CD4-positive, alpha-beta T cell treated with Interleukin-21 for 1 hour (primary cell): ENCODE results near the gene TRAF3.

ENCODE experiments used
- DNase-seq: peaks from one replicate; pipeline ENCODE4 v3.0.0-alpha.2; 2020

TRAF3 gene

DNA sequence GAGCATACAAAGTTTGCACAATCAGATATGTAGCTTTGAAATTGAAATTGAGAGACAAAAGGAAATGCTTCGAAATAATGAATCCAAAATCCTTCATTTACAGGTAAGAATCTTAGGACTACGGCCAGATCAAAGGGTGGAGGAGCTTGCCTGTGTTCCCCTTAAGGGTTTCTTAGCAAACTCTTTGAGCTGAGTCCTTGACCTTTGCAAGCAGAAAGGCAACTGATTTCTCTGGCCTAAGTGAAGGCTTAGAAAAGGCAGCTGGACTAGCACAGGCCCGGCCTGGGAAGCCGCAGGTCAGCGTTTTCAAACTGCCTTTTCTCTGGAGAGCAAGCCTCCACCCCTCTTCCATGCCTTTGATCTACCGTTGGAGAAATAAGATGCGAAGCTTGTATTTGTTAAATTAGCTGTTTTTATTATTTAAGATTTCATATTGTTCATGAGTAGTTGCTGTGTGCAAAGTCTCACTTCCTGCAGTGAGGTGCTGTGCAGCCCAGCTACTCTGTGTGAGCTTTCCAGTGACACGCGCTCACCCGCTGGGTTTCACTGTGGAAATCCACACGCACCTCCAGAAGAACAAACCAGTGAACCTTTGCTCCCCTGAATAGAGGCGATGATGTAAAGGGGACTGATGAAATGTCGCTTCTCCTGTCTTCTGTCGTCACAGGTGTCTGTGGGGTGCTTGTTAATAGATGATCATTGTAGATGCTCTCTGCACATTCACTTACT is 120.2 kb downstream of the TRAF3 start:
- DNase-seq = no peak

DNA sequence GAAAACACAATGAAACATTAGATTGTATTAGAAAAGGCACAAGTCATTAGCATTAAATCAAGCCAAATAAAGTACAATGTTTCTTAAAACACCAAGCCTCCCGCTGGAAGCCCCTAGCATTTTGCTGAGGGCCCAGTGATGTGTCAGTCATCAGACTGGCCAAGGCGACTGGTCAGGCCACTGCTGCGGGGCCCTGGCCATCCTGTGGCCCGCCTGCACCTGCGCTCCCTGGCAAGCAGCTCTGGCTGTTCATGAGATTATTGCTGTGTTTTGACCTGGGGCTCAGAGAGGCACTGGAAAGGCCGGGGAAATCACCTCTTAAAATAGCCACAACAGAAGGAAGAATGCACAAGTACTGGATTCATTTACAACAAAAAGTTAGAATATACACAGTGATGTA is 121.0 kb downstream of the TRAF3 start:
- DNase-seq = no peak

DNA sequence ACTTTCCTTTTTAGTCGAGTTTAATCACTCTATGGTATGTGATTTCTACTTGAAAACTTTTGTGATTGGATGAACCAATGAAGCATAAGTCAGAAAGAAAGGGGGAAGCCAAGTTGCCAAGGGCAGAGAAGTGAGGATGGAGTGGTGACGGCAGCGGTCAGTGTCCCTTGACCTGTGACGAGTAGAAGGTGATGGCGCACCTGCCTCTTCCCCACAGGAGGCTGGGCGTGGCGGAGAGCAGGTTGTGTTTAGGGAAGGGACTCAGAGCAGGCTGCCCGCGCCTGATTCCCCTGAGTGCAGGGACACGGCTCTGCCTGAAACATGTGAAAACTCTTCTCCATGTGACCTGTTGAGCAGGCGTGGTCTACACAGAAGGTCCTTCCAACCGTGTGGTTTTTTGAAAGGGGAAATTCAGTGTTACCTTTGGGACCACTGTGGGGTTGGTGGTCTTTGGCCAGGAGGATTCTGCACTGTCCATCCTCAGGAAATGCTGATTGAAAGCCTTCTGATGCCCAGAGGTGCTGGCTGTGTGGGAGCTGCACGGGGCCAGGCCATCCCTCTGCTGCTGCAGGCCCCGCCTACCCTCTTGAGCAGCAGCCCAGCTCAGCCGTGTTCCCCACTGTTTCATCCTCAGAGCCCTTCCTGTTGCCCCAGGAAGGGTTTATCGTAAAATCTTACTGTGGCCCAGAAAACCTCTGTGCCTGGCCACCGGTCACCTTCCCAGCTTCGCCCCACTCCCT is 121.7 kb downstream of the TRAF3 start:
- no peak for DNase-seq

DNA sequence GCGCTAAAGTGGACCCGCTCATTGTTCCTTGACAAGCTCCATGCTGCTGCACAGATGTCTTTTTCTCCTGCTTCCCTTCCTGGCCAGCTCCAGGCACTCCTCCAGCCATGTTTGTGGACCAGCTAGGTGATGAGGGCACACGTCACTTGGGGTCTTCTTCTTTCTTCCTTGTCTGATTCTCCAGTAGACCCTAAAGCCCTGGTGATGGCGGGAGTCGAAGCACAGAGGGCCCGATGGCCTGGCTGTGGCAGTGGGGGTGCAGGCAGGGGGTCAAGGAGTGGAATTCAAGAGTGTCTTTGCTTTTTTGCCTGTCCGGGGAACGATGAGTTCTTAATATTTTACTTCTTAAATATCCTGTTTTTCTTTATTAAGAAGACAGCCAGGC is 122.3 kb downstream of the TRAF3 start:
- no peak for DNase-seq

DNA sequence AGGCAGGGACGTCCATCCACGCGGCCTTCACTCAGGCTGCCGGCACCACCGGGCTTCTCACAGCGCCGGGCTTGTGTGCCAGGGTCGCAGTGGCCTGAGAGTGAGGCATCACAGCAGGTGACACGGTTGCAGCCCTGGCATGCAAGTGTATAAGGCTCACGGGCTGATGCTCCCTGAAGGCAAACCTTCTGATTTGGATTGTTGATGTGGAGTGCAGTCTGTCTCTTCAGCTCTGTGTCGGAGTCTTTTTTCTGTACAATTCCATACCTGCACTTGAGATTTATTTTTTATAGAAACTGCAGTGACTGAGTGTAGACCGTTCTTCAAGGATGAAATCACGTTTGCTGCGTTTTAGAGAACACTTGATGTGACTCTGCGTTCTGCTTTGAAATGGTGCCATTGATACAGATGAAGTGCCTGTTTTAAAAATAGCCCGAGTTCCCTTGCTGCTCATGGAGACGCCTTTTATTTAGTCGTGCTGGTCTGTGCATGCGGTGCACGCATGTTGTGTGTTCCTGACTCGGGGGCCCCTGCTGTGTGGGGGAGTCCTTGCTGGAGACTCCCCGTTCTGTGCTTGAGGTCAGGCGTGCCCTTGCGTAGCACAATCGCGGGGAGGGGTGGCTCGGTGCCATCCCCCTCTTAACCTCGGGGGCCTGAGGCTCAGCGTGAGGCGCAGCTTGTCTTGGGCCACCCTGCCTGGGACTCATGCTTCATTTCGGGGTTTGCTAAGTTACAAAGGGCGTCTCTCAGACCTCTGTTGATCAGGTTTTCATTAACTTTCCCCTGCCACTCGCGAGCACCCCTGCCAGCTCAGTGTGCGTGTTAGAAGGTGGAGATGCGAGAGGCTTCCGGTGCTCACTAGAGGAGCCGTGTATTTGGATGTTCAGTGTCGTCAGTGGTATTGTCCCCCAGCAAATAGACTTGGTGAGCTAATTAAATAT is 123.7 kb downstream of the TRAF3 start:
- DNase-seq = peak; percentile 14

DNA sequence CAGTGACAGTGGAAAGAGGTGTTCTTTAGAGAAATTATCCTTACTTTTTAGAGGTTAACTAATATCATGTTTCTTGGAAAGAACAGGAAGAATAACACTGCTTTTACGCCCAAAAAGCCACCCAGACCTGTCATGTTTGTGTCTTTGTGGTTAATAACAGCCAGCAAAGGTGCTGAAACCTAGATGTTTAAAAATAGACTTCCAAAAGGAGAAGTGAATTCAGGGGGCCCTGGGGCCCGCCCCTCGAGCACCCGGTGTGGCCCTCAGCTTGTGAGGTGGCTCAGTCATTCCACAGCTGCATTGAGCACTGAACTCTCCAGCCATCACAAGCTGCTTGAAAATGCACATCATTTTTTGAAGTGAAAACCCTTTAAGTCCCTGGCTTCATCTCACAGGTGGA is 124.4 kb downstream of the TRAF3 start:
- DNase-seq = no peak

DNA sequence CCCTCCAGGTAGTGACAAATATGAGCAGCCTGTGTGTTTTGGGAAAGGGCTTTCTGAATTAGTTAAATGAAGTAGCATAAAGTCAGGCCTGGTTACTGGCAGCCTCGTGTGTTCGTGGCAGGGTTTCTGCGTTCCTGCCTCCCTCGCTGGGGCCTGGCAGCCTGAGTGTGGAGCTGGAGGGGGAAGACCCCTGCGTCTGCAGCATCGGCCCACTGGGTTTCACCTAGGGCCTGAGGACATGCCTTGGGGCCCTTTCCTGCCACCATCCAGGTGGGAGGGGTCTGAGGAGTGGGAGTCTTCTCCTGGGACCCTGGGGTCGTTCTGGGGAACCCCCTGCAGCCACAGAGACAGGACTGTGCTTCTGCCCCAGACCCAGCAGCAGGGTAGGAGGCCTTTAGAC is 124.8 kb downstream of the TRAF3 start:
- no peak for DNase-seq

DNA sequence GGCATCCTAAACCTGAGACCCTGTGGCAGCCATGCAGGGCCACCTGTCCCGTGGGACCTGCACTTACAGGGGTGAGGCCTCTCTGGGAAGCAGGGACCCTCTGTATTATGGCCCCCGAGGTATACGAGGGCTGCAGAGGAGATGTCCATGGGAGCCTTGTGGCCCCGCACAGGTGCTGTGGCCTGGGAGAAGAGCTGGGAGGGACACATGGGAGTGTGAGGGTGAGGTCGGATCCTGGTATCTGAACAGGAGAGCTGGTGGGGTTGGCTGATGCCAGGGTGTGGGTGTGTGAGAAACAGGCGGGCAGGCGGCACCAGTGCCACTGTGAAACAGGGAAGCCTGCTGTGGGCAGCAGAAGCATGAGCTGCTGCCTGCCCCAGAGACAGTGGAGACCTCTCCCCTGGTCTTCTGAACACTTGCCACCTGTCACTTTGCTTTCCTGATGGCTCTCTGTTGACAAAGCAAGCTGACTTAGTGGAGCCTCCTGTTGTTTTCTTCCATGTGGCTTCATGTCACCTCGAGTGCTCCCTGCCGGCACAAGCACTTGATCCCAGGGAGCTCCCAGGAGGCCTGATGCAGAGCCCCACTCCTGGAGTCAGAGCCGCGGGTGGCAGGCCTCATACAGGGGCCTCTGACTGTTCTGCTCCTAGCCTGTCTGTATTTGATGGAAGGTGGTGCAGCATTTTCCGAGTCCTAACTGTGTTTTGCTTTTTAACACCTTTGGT is 125.4 kb downstream of the TRAF3 start:
- DNase-seq = no peak

DNA sequence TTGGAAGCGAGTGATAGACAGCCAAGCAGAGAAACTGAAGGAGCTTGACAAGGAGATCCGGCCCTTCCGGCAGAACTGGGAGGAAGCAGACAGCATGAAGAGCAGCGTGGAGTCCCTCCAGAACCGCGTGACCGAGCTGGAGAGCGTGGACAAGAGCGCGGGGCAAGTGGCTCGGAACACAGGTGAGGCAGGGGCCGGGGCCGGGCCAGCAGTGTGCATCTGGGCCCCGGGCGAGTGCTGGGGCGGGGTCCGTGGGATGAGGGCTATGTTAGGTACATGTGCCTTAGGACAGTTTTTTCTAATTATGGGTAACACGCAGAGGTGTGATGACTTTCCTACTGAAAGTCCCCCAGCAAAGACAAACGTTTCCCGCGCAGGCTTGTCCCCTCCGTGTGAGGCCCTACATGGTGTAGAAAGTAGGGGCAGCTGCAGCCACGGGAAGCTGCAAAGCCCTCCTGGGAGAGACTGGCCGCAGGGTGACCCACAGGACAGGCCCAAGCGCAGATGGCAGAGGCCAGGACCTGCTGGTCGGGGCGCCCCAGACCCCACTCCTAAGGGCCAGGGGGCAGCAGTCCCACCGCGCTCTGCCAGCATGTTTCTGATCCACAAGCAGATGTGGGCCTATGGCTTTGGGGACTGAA is 126.1 kb downstream of the TRAF3 start:
- no peak for DNase-seq

DNA sequence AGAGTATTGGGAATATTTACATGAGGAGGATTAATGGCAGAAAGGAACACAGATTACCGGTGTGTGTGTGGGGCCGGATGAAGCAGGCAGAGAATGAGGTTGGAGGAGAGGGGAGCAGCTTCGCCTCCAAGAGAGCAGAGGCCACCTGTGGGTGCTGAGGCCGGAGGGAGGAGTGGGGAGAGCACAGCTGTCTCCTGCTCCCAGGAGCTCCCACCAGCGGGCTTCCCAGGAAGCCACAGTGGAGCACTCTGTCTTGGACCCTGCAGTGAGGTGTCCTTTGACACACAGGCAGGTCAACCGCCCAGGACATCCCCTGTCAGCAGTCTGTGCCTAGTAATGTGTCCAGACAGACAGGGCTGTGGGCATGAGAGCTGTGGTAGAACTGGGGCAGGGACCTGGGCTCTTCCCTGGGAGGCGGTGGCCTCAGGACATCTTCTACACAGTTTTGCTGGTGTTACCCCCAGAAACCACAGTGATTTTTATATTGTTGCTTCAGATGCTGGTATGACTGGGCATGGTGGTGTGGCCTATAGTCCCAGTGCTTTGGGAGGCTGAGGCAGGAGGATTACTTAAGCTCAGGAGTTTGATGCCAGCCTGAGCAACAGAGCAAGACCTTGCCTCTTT is 126.8 kb downstream of the TRAF3 start:
- no peak for DNase-seq

DNA sequence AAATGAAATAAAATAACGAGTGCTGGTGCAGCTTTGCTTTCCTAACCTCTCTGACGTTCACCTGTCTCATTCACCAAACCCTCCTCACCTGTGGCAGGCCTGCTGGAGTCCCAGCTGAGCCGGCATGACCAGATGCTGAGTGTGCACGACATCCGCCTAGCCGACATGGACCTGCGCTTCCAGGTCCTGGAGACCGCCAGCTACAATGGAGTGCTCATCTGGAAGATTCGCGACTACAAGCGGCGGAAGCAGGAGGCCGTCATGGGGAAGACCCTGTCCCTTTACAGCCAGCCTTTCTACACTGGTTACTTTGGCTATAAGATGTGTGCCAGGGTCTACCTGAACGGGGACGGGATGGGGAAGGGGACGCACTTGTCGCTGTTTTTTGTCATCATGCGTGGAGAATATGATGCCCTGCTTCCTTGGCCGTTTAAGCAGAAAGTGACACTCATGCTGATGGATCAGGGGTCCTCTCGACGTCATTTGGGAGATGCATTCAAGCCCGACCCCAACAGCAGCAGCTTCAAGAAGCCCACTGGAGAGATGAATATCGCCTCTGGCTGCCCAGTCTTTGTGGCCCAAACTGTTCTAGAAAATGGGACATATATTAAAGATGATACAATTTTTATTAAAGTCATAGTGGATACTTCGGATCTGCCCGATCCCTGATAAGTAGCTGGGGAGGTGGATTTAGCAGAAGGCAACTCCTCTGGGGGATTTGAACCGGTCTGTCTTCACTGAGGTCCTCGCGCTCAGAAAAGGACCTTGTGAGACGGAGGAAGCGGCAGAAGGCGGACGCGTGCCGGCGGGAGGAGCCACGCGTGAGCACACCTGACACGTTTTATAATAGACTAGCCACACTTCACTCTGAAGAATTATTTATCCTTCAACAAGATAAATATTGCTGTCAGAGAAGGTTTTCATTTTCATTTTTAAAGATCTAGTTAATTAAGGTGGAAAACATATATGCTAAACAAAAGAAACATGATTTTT is 128.2 kb downstream of the TRAF3 start:
- DNase-seq = no peak

DNA sequence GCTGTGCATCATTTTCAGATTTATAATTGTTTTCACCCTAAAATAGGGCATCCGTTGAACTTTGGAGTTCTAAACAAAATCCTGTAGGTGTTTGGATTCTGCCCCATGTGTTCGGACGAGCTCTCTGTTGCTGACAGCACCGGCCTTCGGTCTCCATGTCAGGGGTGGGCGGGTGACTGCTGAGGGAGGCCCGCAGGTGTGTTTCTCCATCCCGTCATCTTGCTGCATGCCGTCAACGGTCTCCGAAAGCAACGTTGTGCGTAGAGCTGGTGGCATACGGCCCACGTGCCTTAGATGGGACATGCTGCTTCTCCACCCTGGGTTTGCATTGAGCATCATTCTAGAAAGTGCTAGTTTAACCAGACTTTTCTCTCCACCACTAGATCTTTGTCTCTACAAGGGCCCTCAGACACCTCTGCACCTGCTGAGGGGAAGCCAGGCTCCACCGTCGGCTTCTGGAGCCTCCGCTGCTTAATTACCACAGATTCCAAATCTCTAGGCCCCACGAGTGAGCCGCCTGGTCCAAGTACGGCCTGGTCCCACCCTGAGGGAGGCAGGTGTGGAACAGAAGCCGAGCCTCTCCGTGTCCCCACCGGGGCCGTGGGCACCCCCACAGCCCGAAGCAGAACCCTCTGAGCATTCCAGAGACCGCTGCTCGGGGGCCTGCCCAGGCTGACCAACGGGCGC is 129.5 kb downstream of the TRAF3 start:
- DNase-seq = no peak

DNA sequence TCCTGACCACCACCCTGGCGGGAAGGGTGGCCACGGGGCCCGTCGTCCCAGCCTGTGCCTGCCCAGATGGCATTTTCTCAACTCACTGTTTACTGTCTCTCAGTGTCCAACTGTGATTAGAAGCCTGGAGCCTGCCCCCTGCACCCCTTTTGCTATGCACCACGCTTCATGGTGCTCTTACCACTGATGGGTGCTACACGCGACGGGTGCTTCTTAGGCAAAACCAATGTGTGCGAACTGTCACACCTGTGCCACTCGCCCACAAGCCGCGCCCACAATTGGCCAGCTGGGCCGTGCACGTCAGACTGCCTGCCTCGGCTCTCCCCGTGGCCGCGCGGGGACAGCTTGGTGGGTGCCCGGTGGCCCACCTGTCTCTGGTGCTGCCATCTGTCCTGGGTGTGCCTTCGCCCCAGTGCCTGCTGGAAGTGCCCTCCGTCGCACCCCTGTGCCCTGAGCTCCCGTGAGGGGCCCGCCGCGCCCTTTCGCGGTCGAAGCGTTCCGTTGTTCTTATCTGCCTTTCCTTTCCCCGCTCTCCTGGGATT is 130.1 kb downstream of the TRAF3 start:
- DNase-seq = no peak

DNA sequence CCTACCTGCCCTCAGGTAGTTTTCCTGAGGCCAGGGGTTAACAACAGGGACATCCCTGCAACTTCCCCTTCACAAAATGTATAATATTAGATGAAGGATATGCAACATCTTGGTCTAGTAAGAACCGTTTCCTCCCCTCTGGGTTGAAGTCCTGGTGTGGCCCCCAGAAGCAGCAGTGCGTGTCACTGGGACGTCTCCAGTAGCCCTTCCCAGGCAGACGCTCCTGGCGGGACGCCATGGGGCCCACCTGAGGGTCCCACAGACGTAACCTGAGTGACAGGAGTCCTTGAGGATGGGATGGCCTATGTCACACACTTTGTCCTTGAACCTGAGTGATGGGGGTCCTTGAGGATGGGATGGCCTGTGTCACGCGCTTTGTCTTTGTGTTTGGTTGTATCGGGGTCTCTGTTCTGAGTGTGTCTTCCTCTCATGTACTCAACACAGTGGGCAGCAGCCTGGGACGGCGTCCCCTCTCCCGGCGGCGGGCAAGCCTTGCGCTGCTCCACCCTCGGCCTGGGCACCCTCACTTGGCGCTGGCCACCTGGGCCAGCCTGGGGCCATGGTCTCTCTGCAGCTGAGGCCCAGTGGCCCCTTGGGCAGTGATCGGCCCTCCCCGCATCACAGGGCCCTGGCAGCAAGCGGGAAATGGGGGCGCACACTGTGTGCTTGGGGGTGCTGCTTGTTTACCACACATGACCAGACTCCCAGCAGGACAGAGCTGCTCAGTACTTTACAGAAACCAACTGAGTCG is 130.9 kb downstream of the TRAF3 start:
- DNase-seq = no peak

DNA sequence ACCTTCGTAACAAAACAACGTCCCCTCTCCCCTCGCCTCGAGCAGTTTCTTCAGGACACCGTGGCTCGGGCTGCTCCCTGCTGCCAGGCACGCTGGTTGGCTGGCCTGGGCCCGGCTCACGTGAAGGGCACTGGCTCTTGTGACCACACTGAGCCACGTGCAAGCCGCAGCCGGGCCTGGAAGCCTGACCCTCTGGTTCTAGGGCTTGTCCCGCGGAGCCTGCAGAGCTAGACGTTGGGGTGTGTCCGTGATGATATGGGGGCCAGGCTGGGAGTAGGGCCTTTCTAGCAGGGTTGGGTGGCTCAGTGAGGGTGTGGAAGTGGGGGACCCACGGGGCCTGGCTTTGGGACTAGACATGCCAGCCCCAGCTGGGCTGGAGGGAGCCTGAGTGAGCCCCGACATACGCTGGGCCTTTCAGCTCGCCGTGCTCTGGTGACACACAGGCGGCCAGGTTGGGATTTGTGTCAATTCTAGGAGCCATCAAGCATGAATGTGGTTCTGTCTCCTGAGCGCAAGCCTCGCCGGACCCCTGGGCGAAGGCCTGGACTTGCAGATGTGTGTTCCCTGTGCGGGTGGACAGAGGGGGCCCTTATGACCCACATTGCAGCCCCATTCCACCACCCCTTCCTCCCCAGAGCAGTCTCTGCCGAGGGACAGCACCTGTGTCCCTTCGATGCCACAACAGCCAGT is 131.7 kb downstream of the TRAF3 start:
- no peak for DNase-seq

DNA sequence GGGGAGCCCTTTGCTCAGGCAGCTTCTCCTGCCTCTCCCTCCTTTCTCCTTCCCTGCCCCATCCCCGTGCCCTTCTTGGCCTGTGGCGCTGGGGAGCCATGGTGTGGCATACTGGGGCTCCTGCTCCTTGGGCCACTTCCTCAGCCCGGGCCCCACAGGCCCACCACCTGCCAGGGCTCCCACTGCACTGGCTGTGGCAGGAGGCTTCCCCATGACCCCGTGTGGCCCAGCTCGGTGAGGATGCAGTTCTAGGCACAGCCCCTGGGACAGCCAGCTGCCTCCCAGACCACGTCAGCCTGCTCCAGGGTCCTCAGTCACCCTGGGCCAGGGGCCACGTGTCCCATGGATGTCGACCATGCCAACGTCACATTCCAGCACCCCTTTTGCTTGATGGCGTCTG is 132.2 kb downstream of the TRAF3 start:
- DNase-seq = no peak

DNA sequence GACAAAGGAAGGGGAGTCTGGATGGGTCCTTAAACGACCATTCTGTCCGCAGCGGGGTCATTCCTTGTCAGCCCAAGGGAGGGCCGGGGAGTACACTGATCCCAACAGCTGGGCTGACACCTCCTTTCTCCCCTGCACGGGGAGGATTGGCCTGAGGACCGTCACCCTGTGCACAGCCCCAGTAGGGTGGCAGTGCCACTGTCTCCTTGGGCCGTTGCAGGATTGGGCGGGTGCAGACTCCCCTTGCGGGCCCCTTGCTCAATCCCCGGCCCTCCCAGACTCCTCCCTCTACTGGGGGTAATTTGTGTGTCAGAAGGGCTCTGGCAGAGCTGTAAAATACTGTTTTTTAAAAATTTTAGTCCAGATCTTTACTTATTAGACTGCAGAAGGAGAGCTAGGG is 132.7 kb downstream of the TRAF3 start:
- no peak for DNase-seq

DNA sequence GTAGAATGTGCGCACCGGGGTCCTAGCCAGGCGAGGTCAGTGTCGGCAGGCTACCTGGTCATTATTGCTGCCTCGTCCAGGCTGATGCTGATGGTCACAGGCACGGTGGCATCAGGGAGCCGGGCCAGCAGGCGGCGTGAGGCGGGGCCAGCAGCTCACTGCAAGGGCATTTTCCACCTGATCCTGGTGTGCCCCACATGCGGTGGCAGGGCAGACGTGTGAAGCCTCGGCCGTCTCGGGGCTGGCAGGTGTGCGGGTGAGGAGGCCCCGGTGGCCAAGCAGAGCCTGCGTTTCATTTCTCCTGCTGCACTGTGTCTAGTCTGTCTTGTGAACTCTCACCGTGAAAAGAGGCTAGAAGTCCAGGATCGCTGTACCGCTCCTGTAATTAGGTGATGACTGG is 133.2 kb downstream of the TRAF3 start:
- no peak for DNase-seq
